ENCODE measurements around the gene FBXO48.

Gene FBXO48

DNA sequence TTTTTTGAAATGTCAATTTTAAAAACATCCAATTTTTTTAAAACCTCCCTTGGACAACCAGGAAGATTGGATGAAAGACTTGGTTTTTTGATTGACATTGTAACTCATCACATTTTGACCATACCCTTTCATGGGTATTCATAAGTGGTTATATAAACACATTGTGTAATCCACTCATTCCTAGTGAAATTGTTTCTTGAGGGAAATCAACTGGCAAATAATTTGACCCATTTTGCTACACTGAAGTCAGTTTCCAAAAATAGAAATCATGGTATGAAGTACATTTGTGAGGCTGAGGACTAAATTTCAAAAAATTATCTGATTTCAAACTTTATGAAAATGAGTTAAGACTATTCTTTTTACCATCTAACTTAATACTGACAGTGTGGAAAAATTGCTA lies 31.5 kb downstream of the FBXO48 start:
- DNase-seq (ENCODE audit: low read depth): no peak

DNA sequence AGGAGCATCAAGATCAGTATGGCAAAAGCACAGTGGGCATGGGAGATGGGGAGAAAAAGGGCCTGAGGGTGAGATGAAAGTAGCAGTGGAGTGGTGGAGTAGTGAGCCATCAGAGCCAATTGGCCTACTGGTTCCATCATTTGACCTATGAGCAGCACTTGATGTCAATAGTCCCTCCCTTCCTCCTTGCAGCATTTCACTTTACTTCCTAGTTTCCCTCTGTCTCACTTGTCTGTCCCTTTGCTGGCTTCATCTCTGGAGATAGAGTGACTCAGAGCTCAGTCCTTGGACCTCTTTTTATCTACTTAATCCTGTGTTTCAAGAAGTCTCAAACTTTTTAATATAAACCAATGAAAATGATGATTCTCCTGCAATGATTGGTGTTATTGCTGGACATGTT lies 32.1 kb downstream of the FBXO48 start:
- DNase-seq (ENCODE audit: low read depth): no peak

DNA sequence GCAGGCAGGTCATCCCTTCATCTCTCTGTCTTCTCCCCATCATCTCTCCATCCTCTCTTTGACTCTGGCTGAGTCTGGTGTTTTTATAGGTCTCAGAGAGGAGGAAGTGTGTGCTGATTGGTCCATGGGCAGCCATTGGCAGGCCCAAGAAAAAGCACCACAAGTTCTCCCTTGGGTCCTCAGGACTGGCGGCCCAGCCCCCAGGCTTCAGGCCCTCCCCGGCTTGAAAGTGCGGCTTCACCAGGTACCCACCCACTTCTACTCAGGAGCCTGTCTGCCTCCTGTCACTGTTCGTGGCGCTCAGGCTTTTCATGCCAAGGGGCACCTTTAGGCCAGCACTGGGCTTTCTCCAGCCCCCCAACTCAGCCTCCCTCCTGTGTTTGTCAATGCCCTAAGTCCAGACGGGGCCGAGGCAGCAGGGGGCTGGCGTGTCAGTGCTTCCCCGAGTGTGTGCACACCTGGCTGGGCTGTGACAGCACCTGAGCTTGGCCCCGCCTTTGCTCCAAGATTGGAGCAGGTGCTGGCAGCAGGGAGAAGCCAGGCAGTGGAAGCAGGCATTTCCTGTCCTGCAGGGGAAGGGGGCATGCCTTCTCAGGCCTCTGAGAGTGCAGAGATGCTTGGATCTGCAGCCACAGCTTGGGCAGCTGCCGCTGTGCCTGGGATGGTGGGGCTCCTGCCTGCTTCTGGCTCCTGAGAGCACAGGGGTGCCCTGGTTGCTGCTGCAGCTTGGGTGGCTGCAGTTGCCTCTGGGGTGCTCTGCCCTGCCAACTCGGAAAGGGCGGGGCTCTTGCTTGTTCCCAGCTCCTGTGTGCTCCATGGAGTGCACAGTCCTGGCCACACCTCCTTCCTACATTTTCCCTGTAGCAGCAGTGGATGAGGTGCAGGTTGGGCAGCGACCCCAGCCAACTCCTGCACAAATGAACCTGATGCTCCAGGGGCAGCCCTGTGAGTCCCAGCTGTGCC lies 34.1 kb downstream of the FBXO48 start:
- DNase-seq (ENCODE audit: low read depth): no peak

DNA sequence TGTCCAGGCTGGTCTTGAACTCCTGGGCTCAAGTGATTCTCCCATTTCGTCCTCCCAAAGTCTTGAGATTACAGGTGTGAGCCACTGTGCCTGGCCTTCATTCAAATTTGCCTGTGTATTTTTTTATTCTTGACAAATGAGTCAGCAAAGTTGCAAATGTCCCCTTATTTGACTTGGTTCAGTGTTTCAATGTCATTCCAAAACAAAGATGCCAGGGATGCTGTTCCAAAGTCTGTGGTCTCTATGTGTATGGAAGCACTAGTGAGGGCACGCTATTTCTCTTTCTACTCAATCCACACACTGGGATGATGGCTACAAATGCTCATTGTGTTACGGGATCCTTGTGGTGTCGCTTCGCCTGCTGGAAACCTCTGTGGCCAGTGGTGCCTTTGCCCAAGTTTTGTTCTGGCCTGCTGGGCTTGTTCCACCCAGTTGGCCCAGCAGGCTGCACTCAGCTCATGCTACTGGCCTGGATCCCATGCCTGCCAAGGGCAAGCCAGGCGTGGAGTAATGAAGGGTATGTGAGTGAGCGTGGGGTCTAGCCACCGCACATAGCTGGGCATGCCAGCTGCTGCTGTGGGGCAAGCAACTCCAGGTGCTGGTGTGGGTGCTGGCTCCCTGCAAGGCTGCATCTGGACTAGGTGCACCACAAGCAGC lies 35.6 kb downstream of the FBXO48 start:
- no peak for DNase-seq (ENCODE audit: low read depth)

DNA sequence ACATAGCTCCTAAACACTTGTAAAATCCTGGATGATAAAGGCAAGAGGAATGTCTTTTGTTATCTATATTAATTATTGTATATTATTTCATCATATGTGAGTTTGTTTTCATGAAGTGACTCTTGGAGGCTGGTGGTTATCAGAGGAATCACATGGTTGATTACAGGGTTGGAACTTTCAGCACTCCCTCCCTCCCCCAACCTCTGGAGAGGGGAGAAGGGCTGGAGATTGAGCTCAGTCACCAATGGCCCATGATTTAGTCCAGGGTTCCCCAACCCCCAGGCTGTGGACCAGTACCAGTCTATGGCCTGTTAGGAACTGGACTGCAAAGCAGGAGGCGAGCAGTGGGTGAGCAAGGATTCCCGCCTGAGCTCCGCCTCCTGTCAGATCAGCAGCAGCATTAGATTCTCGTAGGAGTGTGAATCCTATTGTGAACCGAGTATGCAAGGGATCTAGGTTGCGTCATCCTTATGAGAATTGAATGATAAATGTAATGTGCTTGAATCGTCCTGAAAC lies 37.7 kb downstream of the FBXO48 start:
- DNase-seq (ENCODE audit: low read depth): no peak

DNA sequence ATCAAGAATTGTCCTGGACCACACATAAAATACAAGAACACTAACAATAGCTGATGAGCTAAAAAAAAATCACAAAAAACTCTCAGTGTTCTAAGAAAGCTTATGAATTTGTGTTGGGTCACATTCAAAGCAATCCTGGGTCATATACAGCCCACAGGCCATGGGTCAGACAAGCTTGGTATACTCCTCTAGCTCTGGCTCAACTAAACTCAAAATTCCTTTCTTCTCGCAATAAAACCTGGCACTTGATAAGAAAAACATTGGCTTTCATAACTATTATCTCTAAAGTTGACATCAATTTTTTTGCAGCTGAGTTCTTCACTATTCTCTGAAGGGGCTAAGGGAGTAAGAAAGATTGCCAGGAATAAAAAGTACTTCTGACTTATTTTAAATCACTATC lies 38.3 kb downstream of the FBXO48 start:
- no peak for DNase-seq (ENCODE audit: low read depth)

DNA sequence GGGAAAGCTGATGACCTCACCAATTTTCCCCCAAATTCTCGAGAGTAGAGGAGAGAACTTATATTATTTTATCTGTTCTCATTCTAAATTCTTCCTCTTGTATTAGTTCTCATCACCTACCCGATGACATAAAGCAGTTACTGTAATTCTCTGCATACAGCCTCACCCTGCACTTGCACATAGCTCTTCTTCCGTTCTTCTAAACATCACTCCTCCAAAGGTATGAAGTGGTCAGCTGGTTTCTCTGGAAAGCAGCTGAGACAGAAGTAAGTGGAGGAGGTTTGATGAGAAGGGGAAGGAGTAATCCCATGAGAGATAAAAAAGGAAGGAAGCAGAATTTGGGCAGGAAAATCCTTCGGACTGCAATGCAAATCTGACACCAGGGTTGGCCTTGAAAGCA lies 39.0 kb downstream of the FBXO48 start:
- no peak for DNase-seq (ENCODE audit: low read depth)

DNA sequence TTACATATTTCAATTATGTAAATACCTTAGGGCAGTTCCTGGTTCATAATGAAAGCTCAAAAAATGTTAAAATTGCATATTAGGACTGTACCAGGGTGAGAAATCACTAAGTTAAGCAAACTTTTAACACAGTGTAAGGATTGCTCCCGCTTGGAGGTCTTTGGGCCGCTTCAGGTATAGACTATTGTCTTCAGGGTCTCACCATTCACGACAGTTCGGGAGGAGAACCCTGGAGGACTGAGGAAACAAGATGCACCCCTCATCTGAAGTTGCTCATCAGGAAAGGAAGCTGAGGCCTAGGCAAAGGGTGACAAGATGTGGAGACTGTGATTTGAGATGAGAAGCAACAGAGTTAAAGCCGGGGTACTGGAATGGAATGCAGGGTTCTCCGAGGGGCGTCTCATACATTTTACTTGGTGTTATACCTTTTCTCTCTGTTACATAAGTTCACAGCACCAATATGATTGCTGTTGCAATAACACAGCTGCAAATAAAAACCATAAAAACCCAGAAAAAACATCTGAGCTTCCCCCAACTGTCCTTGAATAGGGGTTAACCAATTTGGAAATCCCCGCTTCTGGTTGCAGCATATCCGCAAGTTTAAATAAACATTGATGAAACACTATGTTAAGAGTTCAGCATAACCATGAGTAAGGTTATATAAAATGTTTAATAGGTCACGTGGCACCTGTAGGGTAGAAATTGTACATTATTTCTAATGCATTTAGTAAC lies 40.1 kb downstream of the FBXO48 start:
- DNase-seq (ENCODE audit: low read depth): no peak

DNA sequence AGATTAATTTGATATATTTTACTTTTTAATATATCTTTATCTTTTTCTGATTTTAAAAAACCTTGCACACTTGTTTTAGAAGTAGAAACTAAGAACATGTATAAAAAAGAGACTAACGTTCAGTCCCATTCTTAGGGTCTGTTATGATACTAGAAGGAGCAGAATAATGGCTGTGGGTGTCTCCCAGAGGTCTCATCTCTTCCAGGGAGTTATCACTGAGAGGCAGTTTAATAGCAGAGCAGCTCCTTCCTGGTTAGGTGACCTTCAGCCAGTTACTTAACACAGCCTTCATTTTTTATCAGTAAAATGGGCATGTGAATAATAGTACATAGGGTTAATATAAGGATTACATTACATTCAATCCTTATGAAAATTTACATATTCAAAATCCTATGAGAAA lies 40.6 kb downstream of the FBXO48 start:
- DNase-seq (ENCODE audit: low read depth): no peak

DNA sequence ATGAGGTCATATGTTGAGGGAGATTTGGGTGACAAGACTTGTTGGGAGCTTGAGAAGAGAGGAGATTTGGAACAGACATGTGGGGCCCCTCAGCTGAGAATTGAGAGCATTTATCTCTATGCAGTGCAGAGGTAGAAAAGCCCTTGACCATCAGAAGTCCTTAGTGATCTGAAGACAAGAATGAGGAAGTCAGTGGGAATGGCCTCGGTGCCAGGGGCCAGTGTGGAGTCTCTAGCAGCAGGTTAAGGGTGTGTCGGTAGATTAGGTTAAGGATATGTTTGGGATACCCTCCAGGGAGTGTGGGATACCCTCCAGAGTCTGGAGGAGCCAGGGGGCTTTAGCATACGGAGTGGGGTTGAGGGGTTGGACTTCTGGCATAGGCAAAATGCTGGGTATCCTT lies 41.6 kb downstream of the FBXO48 start:
- no peak for DNase-seq (ENCODE audit: low read depth)

DNA sequence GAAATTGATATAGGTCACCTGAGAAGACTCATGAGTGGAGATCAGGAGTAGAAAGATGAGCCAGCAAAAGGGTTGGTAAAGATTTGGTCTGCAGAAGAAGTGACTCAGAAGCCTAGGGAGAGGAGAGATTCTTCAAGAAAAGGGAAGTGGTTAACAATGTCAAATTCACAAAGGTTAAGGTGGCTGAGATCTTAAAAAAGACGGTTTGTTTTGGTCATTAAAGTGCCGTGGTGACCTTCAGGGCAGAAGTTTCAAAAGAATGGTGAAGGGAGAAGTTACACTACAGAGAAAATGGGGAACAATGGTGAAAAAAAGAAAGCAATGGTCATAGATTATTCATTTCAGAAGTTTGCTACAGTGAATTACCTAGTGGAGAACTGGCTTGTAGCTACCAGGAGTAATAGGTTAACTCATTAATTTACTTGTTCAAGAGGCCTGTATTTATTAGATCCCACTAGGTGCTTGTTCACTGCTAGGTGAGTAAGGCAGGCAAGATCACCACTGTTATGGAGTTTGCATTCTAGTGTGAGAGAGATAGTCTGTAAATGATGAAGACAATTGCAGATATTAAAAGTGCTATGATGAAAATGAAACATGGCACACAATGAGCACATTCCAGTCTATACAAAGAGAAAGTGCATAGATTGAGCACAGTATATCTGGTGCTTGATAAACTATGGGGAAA lies 43.0 kb downstream of the FBXO48 start:
- DNase-seq (ENCODE audit: low read depth): no peak

DNA sequence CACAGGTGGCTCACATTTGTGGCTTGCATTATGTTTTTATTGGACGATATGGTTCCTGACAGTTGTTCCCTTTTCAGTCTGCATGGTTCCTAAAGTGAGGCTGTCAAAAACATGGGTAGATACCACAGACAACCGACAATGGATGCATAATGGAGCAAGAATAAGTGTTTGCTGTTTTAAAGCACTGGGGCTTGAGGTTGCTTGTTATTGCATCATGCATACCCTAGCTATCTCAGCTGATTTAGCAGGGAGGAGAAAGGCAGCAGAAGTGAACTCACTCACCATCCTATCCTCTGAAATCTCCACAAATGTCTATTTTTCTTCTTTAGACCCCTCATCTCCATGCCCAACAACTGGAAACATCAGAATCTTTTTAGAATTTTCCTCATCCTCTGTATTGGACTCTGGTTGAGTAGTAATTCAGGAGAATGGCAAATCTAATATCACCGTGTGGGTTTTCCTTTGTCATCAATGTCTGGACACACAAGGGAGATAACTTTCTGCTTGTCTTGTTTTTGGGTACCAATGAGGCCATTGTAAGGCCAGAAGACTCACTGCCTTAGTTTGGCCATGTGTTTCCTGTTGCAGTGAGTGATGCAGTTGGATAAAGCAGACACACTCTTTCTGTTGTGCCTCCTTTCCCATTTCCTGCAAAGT lies 46.7 kb downstream of the FBXO48 start:
- DNase-seq (ENCODE audit: low read depth): no peak

DNA sequence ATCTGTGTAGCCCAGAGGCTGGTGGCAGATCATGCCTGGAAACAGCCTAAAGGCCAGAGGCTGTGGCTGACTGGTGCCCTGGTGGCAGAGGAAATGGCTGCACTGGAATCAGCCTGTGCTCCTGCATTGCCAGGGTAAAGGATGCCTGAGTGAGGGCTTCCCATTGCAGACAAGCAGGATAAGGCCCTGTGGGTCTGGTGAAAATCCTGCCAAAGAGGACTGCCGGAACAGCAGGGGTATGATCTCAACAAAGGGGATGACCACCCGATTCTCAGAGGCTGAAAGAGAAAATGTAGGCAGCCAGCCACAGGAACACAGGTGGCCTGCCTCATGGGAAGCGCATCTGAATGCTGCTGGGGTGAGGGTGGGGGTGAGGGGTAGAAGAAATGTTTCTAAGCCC lies 48.2 kb downstream of the FBXO48 start:
- DNase-seq (ENCODE audit: low read depth): no peak

DNA sequence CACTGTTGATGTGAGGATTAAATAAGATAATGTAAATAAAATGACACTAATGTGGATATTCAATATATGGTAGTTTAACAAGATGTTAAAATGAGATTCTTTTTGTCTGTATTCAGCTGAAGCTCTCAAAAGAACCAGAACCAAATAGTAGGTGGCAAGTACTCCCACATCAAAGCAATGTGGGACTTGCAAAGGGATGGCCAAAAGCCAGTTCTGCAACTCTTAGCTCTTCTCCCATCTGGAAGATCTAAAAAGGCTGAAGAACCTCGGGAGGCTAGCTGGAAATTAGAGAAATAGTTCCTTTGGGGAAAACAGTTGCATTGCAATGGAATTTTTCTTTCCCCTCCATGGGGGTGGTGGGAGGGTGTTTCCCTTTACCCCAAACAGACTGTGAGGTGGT lies 48.7 kb downstream of the FBXO48 start:
- no peak for DNase-seq (ENCODE audit: low read depth)

DNA sequence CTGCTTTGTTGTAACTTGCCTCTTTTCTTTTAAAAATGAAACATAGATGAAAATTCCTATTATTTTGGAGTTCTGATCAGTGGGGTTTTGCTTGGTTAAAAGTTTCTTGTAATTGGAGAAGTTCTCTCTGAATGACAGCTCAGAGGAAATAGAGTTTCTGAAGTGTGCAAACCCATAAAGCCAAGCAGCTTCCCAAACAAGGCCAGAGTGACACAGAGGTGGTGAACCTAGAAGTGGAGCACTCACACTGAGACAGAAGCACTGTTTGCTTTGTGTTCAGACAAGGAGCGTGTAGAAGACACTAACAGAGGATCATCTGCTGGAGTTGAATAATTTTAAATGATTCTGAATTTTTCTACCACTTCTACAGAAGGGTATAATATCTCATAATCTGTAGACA lies 49.2 kb downstream of the FBXO48 start:
- no peak for DNase-seq (ENCODE audit: low read depth)

DNA sequence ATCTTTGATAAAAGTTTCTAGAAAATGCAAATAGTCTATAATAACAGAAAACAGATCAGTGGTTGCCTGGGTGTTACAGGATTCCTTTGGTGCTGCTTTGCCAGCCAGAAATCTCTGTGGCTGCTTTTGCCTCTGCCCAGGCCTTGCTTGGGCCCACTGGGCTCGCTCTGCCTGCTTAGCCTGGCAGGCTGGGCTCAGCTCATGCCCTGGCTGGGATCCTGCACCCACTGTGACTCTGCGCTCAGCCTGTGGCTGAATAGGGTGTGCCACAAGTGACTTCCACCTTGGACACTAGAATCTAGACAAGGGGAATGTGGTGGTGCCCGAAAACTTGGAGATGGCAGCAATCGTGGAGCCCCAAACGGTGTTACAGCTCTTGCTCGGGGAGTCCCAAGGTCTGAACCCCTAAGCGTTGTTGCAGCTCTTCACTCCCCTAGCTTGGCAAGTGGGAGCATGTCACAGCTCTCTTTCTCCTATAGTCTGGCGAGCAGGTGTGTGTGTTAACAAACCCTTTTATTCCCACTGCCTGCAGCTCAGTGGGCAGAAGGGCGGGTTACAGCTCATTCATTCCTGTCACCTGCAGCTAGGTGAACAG lies 50.9 kb downstream of the FBXO48 start:
- no peak for DNase-seq (ENCODE audit: low read depth)

DNA sequence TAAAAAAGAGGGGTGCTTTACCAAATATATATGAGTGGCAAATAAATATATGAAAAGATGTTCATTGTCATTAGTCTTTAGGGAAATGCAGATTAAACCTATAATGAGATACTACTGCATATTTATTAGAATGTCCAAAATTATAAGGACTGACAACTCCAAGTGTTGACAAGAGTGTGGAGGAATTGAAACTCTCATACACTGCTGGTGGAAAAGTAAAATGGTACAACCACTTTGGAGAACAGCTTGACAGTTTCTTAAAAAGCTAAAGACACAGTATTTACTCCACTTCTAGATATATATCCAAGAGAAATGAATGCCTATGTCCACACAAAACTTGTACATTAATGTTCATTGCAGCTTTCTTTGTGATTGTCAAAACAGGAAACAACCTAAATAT lies 51.6 kb downstream of the FBXO48 start:
- no peak for DNase-seq (ENCODE audit: low read depth)

DNA sequence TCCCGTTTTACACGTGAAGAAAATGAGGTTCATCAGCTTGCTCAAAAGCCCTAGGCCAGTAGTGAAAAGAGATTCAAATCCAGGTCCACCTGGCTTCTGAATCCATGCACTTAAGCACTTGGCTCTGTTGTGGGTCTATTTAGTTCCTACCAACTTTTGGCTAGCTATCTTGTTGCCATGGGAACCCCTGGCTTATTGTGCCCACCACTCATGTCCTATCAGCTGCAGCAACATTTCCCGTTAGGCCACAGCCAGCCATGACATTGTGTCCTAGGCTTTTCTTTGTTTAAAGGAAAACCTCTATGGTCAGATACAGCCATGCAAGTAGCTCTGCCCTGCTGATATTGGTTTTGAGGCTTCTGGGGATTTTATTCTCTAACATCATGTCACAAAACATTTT lies 52.2 kb downstream of the FBXO48 start:
- peak; percentile 95 for DNase-seq (ENCODE audit: low read depth)

DNA sequence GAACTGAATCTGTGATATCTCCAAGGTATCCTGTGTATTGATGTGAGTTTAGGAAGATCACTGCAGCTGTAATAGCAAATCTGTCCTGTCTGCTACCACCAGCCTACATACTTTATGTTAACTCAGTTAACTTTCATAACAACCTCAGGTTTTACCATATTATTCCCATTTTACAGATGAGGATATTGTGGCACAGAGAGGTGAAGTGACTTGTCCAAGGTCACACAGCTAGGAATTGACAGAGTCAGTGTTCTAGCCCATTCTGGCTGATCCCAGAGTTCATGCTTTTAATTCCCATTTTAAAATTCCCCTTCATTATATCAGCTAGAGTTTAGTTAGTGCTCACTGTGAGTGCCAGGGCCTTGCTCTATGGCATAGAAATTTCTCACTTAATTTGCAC lies 52.6 kb downstream of the FBXO48 start:
- DNase-seq (ENCODE audit: low read depth): no peak

DNA sequence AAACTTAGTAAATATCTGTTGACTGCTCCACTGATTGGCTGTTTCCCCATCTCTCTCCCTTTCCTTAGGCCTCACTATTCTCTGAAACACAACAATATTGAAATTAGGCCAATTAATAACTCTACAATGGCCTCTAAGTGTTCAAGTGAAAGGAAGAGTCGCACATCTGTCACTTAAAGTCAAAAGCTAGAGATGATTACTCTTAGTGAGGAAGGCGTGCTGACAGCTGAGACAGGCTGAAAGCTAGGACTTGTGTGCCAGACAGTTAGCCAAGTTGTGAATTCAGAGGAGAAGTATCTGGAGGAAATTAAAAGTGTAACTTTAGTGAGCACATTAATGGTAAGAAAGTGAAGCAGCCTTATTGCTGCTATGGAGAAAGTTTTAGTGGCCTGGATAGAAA lies 53.6 kb downstream of the FBXO48 start:
- no peak for DNase-seq (ENCODE audit: low read depth)

Measured in CMK (cell line).